Measurements from ENCODE around the gene HDAC4.
A peak's percentile ranks its signal among the peaks of the same experiment; 100 is the strongest.

The HDAC4 gene

GRCh38 chr2:239234191-239235175, 166.3 kb downstream of the HDAC4 start:
- Histone ChIP-seq H3K9me3 (no peaks in the 10 kb centered on the region), H3K4me1 (ENCODE audit: control insufficient read depth in 1 of 2, insufficient read depth in 1 of 2, low read depth in 1 of 2, low read length in 1 of 2) (peaks cover 55 to 64% of the 10 kb centered on the region in 2 experiments), H3K27me3 (no peaks in the 10 kb centered on the region), H3K36me3 (peaks cover 31% of the 10 kb centered on the region), H3K4me3 (ENCODE audit: low read depth in 1 of 2, low read length in 1 of 2) (no peak overlapping the region), H3K27ac (peak overlapping the region; percentile 19)
- TF ChIP-seq CTCF (IDR thresholded peaks at IDR 0.05), result no peak

GRCh38 chr2:239233576-239233975, 167.2 kb downstream of the HDAC4 start:
- H3K27me3 ChIP-seq, result no peaks in the 10 kb centered on the region
- H3K4me1 ChIP-seq (ENCODE audit: control insufficient read depth in 1 of 2, insufficient read depth in 1 of 2, low read depth in 1 of 2, low read length in 1 of 2), result peaks cover 48 to 64% of the 10 kb centered on the region in 2 experiments
- no peak overlapping the region for H3K27ac ChIP-seq

GRCh38 chr2:239232195-239232578, 168.6 kb downstream of the HDAC4 start:
- Histone ChIP-seq H3K36me3 (peaks cover 31% of the 10 kb centered on the region), H3K27me3 (no peaks in the 10 kb centered on the region), H3K4me1 (ENCODE audit: control insufficient read depth in 1 of 2, insufficient read depth in 1 of 2, low read depth in 1 of 2, low read length in 1 of 2) (peaks cover 49 to 64% of the 10 kb centered on the region in 2 experiments), H3K9me3 (no peaks in the 10 kb centered on the region), H3K4me3 (ENCODE audit: low read depth in 1 of 2, low read length in 1 of 2) (no peak overlapping the region), H3K27ac (no peak overlapping the region)
- no peak for TF ChIP-seq CTCF (IDR thresholded peaks at IDR 0.05)

More at GRCh38 chr2:239233576-239233975, 167.2 kb downstream of the HDAC4 start:
- no peak for TF ChIP-seq CTCF (IDR thresholded peaks at IDR 0.05)
- Histone ChIP-seq H3K9me3 (no peaks in the 10 kb centered on the region), H3K36me3 (peaks cover 31% of the 10 kb centered on the region), H3K4me3 (ENCODE audit: low read depth in 1 of 2, low read length in 1 of 2) (no peak overlapping the region)

GRCh38 chr2:239231231-239232194, 169.3 kb downstream of the HDAC4 start:
- Histone ChIP-seq H3K9me3 (no peaks in the 10 kb centered on the region), H3K36me3 (peaks cover 31% of the 10 kb centered on the region), H3K27ac (peak overlapping the region; percentile 65), H3K4me1 (ENCODE audit: control insufficient read depth in 1 of 2, insufficient read depth in 1 of 2, low read depth in 1 of 2, low read length in 1 of 2) (peaks cover 49 to 64% of the 10 kb centered on the region in 2 experiments), H3K27me3 (no peaks in the 10 kb centered on the region), H3K4me3 (ENCODE audit: low read depth in 1 of 2, low read length in 1 of 2) (peak overlapping the region; percentile 9 to 39)
- no peak for TF ChIP-seq CTCF (IDR thresholded peaks at IDR 0.05)

GRCh38 chr2:239230318-239231052, 170.3 kb downstream of the HDAC4 start:
- Histone ChIP-seq H3K27me3 (no peaks in the 10 kb centered on the region), H3K36me3 (peaks cover 21% of the 10 kb centered on the region), H3K27ac (peak overlapping the region; percentile 65), H3K4me1 (ENCODE audit: control insufficient read depth in 1 of 2, insufficient read depth in 1 of 2, low read depth in 1 of 2, low read length in 1 of 2) (peaks cover 54 to 67% of the 10 kb centered on the region in 2 experiments), H3K9me3 (no peaks in the 10 kb centered on the region), H3K4me3 (ENCODE audit: low read depth in 1 of 2, low read length in 1 of 2) (peak overlapping the region; percentile 9 to 39)
- TF ChIP-seq CTCF (IDR thresholded peaks at IDR 0.05), result no peak
